Astrocyte (in vitro differentiated cells and primary cell): ENCODE results near the gene MTRFR.

ENCODE experiments used
- CTCF ChIP-seq: IDR thresholded peaks from 2 replicates; pipeline ENCODE4 v1.5.1; 2011; ENCODE audit warnings: low read depth, mild to moderate bottlenecking, inconsistent platforms, low read length, moderate library complexity; ENCODE audit not compliant: insufficient read depth
- EZH2 ChIP-seq: IDR thresholded peaks from 2 replicates; pipeline ENCODE4 v1.6.1; 2012; ENCODE audit warnings: mild to moderate bottlenecking, low read length, inconsistent platforms; ENCODE audit not compliant: insufficient read depth

GRCh38 chr12:123232472-123232806, 797 bp upstream of the MTRFR start:
- TF ChIP-seq CTCF (no peak), EZH2 (no peak)
